H1 (cell line): ENCODE results near the gene FLCN. TPM values are rescaled to one million over a fixed set of nuclear protein-coding genes. Genes with fewer than 3 reads are reported as not detected.

Experiments used
- ASH2L ChIP-seq: fragments of 200-600, 300-600 bp; sonication (generic); IDR thresholded peaks from one replicate; pipeline ENCODE4 v1.7.1; 2017; ENCODE audit warnings: low read length
- ATF3 ChIP-seq: IDR thresholded peaks from 2 replicates; pipeline ENCODE4 v1.6.1; 2011; ENCODE audit warnings: low read depth, mild to moderate bottlenecking, low read length; ENCODE audit not compliant: insufficient read depth
- BRCA1 ChIP-seq: IDR thresholded peaks from 2 replicates; pipeline ENCODE4 v1.6.1; 2012; ENCODE audit warnings: low read depth, low read length, improper control_type of control experiment
- CHD7 ChIP-seq: fragments of 300-600 bp; sonication (generic); IDR thresholded peaks from 2 replicates; pipeline ENCODE4 v1.7.1; 2012; ENCODE audit warnings: low read length, moderate library complexity, mild to moderate bottlenecking, inconsistent platforms; ENCODE audit not compliant: insufficient replicate concordance
- CTBP2 ChIP-seq: IDR thresholded peaks from 2 replicates; pipeline ENCODE4 v1.7.0; 2011; ENCODE audit warnings: borderline replicate concordance, mild to moderate bottlenecking, moderate library complexity, mixed read lengths, low read length; ENCODE audit not compliant: insufficient read depth, insufficient read length
- E2F6 ChIP-seq: IDR thresholded peaks from 2 replicates; pipeline ENCODE4 v1.6.1; 2012; ENCODE audit warnings: inconsistent platforms
- NRF1 ChIP-seq: IDR thresholded peaks from 2 replicates; pipeline ENCODE4 v1.6.1; 2011; ENCODE audit warnings: mild to moderate bottlenecking, low read depth, low read length, improper control_type of control experiment
- SAP30 ChIP-seq: fragments of 300-600 bp; sonication (generic); IDR thresholded peaks from 2 replicates; pipeline ENCODE4 v1.7.1; 2012; ENCODE audit warnings: low read length, moderate library complexity, mild to moderate bottlenecking, inconsistent platforms; ENCODE audit not compliant: insufficient read depth, insufficient replicate concordance
- SP4 ChIP-seq: IDR thresholded peaks from 2 replicates; pipeline ENCODE4 v1.6.1; 2012; ENCODE audit warnings: low read length, inconsistent platforms
- TAF1 ChIP-seq: IDR thresholded peaks from 2 replicates; pipeline ENCODE4 v1.6.1; 2011; ENCODE audit warnings: mild to moderate bottlenecking, low read depth, low read length
- TCF12 ChIP-seq: IDR thresholded peaks from 2 replicates; pipeline ENCODE4 v1.6.1; 2011; ENCODE audit warnings: low read depth, mild to moderate bottlenecking, low read length
- polyA plus RNA-seq, 7 experiments: library from polyadenylated mRNA; depleted of rRNA in 3 of 7; stranded (reverse) in 5 of 7; unstranded in 2 of 7; fragments of >200 nt in 5 of 7; fragments of 200-250 nt in 2 of 7; gene quantifications; 1 replicate in 5 of 7; 2 replicates in 1 of 7; 4 replicates in 1 of 7; pipeline versions ENCODE4 v1.2.1 to v1.2.3, GENCODE V29; 2011 to 2013; ENCODE audit warnings: missing spikeins in 2 of 7, mixed read lengths in 2 of 7
- total RNA-seq: library from RNA; stranded (reverse); fragmentation: NEBNext Ultra II Directional; extraction: Animal tissue kit (Norgen Biotek cat#: 25700); gene quantifications from 2 replicates; pipeline ENCODE4 v1.2.1, GENCODE V29; 2021

Gene FLCN
- total and polyA plus RNA-seq, 2 of the 8 experiments (the other 6 are each of a cell fraction or from before 2014, with no cell fraction given): 15.6 to 34.6 TPM

- TF ChIP-seq CHD7 (no peak), ASH2L (no peak), TCF12 (no peak), NRF1 (no peak), ATF3 (no peak), SAP30 (no peak), TAF1 (no peak), SP4 (no peak), CTBP2 (no peak), BRCA1 (no peak), E2F6 (no peak)
Observed at GRCh38 chr17:17217995-17218394, 19.0 kb downstream of the FLCN start (continued).
